ENCODE measurements around the gene UCN2.

Gene UCN2, protein sequence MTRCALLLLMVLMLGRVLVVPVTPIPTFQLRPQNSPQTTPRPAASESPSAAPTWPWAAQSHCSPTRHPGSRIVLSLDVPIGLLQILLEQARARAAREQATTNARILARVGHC

DNA sequence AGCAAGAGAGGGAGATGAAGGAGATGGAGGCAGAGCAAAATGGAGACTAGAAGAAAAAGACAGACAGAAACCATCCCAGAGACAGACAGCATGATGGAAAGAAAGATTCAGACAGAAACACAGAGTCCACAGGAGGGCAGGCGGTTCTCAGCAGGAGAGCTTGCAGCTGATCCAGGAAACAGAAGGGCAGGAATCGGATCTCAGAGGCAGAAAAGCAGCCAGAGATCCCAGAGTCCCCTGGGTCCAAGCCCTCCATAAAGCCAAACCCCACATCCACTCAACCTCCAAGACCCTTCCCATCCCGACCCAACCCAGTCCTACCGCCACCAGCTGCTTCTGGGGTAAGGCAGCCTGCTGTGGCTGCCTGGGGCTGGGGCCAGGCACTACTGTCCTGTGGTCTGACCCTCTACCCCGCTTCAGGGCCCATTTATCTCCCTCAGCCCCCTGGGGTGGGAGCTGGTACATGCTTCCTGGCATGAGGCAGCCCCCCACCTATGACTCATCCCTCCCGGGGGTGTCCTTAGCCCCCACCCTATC is at the start of gene UCN2:
Gene UCN2, minus strand, starts transcription at position 400 of the 537 bp plus-strand sequence. CDS start 657 bp downstream, outside the sequence.
- DNase-seq: no peak

GRCh38 chr3:48612309-48612708 is 48.7 kb upstream of the UCN2 start:
- DNase-seq: no peak

GRCh38 chr3:48609088-48610005 is 45.8 kb upstream of the UCN2 start, which contains the start of gene UQCRC1:
Gene UQCRC1, minus strand, starts transcription at chr3:48609646. Its CDS starts 26 bp downstream, at chr3:48609620.
- peak; percentile 85 for DNase-seq

DNA sequence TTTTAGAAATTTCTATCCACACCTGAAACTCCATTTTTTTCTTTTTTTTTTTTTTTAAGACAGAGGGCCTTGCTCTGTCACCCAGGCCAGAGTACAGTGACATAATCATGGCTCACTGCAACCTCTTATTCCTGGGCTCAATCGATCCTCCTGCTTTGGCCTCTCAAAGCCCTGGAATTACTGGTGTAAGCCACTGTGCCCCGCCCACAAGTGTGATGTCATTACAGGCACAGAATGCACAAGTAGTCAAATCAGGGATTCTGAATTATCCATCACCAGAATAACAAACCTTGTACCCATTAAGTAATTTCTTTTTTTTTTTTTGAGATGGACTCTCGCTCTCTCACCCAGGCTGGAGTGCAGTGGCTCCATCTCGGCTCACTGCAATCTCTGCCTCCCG is 43.9 kb upstream of the UCN2 start:
- DNase-seq: no peak

DNA sequence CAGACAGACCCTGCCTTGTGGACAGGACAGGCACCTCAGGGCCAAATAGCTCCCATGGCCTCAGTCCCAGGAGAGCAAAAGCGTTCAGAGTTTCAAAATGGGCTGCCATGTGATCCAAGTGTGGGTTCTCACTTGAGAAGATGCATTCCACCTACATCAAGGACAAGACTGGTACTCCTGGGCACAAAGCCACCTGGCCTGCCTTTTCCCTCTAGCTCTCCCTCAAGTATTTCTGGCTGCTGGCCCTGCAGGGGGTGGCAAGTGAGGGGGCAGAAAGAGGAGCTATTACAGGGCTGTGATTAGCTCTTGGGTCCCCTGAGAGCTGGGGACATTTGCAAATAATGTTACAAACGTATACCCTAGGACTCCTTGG is 38.0 kb upstream of the UCN2 start:
- DNase-seq: no peak

DNA sequence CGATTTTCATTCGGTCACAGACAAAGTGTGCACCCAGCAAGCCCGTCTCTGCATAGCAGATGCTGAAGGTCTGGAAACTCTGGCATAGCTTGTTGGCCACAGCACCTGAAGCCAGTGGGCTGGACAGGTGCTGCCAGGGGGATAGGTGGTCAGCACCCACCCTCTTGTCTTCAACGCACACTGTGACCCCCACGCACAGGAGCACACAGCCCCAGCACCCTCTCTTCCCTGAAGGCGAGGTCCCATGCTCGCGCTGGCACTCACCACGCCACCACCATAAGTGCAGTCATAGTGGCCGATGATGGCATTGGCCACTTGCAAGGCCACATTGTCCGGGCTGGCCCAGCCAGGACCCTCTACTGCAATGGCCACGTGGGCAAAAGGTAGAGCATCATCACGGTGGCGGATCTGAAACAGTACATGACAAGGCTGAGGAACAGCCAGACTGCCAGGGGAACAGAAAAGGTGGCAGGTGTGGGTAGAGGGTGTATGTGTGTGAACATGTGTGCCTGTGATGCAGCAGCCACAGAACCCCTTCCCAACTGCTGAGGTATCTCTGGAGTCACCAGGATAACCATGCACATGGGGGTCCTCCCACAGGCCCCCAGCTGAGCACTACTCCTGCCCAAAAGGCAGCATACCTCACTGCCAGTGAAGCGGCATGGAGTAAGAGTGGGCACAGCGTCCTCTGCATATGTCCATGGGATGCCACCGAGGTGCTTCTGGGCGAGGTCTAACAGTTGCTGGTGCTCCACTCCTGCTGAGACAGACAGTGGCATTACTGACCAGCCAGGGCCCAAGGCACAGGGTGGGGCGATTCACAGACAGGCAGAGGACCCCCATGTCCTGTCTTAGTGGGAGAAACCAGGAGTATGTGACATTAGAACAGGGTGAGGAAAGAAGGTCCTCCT is 37.4 kb upstream of the UCN2 start:
- no peak for DNase-seq

GRCh38 chr3:48599509-48600285 is 36.1 kb upstream of the UCN2 start:
- DNase-seq: no peak

GRCh38 chr3:48599077-48599501 is 35.5 kb upstream of the UCN2 start:
- no peak for DNase-seq

DNA sequence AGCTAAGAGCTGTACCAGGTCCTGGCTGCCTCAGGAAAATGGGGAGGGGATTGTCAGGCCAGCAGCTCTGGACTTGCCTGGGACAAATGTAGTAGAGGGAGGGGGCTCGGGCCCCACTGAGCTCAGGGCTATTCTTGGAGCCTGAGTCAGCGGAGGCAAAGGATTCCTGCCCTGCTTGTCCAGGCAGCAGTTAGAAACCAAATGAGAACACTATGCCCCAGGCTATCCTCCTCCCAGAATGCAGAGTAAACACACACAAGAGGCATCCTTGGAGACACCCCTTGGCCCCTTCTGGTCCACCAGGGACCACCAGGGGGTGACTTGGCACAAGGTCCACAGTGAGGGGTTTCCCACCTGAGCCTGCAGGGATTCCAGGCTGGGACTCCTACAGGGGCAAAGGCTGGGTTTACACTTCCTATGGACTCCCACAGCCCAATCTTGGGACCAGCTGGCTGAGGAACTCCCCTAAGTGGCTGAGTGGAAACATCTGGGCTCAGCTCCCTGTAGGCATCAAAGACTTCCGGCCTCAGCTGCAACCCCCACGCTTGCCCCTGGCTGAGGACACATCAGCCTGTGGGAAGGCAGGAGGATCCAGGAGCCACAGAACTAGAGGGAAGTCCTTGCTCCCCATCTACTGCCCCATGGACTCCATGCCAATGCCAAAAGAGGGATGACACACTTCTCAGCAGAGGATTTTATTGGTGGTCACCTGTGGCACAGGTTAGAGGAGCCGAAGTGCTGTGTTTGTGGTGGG is 34.9 kb upstream of the UCN2 start:
- DNase-seq: no peak

DNA sequence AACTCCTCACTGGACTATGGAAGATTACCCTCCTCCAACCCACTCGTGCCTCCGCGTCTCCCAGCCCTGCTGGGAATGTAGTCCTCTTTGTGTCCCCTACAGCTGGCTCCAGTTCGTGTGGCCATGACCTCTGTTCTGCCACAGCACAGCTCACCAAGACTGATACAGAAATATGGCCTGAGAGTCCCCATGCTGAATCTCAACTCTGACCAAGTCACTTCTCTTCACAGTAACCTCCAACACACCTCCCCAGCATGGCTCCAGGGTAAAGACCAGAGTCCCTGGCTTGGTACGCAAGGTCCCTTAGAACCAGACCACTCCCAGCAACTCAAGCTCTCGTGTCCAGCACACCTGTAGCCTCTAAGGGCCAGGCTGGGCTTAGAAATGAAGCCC is 33.8 kb upstream of the UCN2 start:
- DNase-seq: no peak

DNA sequence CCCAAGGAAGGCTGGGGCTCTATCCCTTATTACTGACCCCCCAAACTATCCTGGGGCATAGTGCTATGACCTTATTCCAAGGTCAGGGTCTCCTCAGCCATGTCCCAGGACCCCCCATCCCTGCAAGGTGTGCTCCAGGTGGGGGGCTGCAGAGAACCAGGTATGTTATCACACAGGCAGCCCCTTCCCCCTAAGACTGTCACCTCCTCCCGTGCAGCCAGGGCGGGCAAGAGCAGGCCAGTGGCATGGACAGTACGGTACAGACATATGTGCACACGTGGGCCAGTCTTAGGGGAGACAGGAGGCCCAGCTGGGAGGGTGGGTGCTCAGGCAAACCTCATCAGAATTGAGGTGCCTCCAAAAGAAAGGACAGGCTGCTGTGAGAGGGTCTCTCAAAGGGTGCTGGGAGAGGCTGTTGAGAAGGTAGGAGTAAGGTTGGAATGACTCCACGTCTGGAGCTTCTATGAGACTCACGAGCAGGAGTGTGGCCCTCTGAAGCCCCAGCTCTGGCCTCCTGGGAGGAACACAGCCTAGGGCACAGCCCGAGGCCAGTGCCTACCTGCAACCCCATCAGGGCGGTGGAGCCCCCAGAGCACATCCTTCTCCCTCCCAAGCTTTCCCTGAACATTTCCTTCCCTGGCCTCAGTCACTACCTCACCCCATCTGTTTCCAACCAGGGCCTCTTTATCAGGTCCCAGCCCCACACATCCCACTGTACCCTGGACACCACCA is 33.3 kb upstream of the UCN2 start:
- no peak for DNase-seq

GRCh38 chr3:48596157-48596556 is 32.6 kb upstream of the UCN2 start:
- DNase-seq: no peak

DNA sequence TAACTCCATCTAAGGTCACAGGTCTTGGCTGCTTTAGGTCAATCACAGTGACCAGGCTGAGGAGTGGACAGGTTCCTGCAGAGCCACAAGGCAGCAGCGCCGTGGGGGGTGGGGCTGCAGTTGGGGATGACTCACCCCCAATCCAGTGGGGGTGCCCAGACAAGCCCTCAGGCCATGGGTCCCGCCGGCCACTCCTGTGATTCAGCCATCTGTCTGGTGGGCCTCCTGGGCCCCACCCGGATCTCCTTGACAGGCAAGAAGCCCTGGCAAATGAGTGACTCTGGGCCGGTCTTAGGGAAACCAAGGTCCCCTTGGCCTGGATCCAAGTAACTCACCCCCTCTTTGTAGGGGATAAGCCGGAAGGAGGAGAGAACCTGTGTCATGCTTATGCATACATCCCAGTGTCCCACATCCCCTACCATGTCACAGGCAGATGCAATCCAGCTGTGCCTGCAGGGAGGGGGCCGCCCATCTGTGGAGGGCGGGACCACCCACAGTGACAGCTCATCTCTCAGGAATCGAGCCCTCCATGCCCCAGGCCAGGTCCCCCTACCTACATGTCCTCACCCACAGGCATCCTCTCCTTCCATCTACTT is 32.0 kb upstream of the UCN2 start:
- no peak for DNase-seq

DNA sequence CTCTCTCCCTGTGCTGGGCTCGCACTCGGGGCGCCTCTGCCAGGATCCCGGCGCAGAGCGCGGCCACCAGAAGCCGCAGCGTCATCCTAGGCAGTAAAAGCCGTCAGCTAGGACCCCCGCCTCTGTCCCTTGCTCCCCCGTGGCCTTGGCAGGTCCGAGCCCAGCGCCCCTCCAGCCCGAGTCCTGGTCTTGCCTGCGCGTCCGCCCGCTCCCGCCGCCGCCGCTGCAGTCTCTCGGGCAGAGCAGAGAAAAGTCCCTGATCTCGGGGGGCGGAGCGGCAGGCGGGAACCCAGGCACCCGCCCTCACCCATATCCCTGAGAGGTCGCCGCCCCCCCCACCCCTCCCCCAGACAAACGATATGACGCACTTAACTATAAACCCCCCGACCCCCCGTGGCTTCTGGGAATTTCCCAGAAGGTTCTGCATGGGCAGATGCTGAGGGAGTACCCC is 31.5 kb upstream of the UCN2 start, which contains the start of gene COL7A1:
Gene COL7A1, minus strand, starts transcription at position 255 of the 451 bp plus-strand sequence. Its CDS starts 170 bp downstream, at position 85.
- no peak for DNase-seq

DNA sequence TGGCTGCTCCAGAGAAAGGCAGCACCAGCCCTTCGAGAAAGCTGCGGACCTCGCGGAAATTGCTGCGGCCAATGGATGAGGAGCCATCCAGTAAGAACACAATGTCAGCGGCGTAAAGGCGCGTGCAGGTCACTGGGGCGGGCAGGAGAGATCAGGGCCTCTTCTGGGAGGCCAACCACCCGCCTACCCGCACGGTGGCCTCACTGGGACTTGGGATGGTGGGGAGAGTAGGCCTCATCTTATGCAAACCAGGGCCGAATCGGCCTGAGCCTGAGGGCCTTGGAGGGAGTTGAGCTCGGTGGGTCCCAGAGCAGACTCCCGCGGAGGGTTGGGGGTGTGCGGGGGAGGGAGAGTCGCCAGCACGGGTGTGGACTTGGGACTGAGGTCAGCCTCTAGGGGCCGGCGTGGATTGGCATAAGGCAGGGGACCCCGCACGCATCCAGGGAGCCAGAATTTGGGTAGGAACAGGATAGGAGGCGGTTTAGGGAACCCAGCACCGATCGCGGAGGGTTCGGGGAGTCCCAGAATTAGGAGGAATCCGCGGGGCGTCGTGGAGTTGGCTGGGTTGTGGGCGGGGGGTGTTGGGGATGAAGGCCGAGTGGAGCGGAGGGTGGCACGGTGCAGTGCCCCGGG is 31.0 kb upstream of the UCN2 start:
- DNase-seq: no peak

GRCh38 chr3:48593337-48593736 is 29.8 kb upstream of the UCN2 start:
- DNase-seq: no peak

DNA sequence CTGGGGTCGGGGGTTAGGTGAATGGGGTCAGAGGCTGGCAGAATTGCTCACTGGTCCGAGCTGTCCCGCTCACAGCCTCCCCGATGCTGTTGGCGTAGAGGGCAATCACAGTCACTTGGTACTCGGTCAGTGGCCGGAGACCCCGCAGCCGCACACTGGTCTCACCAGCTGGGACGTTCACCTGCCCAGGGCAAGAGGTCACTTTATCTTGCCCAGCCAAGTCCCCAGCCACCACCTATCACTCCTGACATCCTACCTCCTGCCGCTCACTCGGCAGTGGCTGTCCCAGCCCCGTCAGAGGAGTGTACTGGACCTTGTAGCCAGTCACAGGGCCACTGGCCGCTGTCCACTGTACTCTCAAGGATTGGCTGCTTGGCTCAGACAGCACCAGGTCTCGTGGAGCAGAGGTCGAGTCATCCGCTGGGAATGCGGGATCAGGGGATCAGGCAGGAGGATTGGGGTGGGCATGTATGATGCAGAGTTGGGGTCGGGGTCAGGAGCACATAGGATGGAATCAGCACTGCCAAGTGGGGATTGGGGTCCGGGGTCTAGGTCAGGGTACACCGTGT is 29.0 kb upstream of the UCN2 start:
- DNase-seq: no peak

- no peak for DNase-seq
Measured at GRCh38 chr3:48591886-48592518, 28.4 kb upstream of the UCN2 start.

GRCh38 chr3:48591436-48591835 is 27.9 kb upstream of the UCN2 start:
- DNase-seq: no peak

Data from NCI-H2029 (cell line).